Ureter (tissue), 1 donor: Measurements from ENCODE around the gene ARHGAP22. TPM values are rescaled to one million over a fixed set of nuclear protein-coding genes. Genes with fewer than 3 reads are reported as not detected.
A peak's percentile ranks its signal among the peaks of the same experiment; 100 is the strongest.

Source experiments
- DNase-seq: peaks from one replicate; pipeline ENCODE4 v3.0.0-alpha.2; 2020; ENCODE audit warnings: low spot score
- total RNA-seq: library from RNA; stranded (reverse); gene quantifications from one replicate; pipeline ENCODE4 v1.2.4, GENCODE V29; 2023
- donor health status: DM: yes; HTN: yes; CAD: no.

ARHGAP22 gene
- total RNA-seq, 1 donor from 2014 or later = 4.6 TPM

- DNase-seq = peak; percentile 44
These were observed 139.8 kb downstream of the ARHGAP22 start for GRCh38 chr10:48464871-48465736.

- peak; percentile 34 for DNase-seq
These were observed 140.6 kb downstream of the ARHGAP22 start for GRCh38 chr10:48464121-48464870.

- peak; percentile 38 for DNase-seq
These were observed 141.4 kb downstream of the ARHGAP22 start for GRCh38 chr10:48463318-48464003.

- peak; percentile 34 for DNase-seq
These were observed 142.3 kb downstream of the ARHGAP22 start for GRCh38 chr10:48462482-48463020.

- peak; percentile 37 for DNase-seq
These were observed 143.0 kb downstream of the ARHGAP22 start for GRCh38 chr10:48461623-48462481.

- no peak for DNase-seq
These were observed 144.7 kb downstream of the ARHGAP22 start for GRCh38 chr10:48460182-48460581.

GRCh38 chr10:48459270-48460150 lies 145.4 kb downstream of the ARHGAP22 start:
- DNase-seq = peak; percentile 31

GRCh38 chr10:48458662-48459048 lies 146.2 kb downstream of the ARHGAP22 start:
- peak; percentile 32 for DNase-seq

- peak; percentile 32 for DNase-seq
These were observed 146.8 kb downstream of the ARHGAP22 start for GRCh38 chr10:48457949-48458661.

GRCh38 chr10:48456808-48457761 lies 147.8 kb downstream of the ARHGAP22 start:
- peak; percentile 41 for DNase-seq

GRCh38 chr10:48456361-48456804 lies 148.5 kb downstream of the ARHGAP22 start:
- DNase-seq = peak; percentile 52

- DNase-seq = peak; percentile 39
These were observed 149.3 kb downstream of the ARHGAP22 start for GRCh38 chr10:48455392-48456151.

- no peak for DNase-seq
These were observed 149.8 kb downstream of the ARHGAP22 start for GRCh38 chr10:48455055-48455391.

GRCh38 chr10:48454302-48455054 lies 150.4 kb downstream of the ARHGAP22 start:
- peak; percentile 33 for DNase-seq

GRCh38 chr10:48453451-48454301 lies 151.2 kb downstream of the ARHGAP22 start:
- peak; percentile 31 for DNase-seq
